D341Med (cell line): ENCODE results near the gene RASAL3.

Source experiments
- DNase-seq: peaks from one replicate; pipeline ENCODE4 v3.0.0; 2012; ENCODE audit warnings: low spot score

RASAL3 gene

DNA sequence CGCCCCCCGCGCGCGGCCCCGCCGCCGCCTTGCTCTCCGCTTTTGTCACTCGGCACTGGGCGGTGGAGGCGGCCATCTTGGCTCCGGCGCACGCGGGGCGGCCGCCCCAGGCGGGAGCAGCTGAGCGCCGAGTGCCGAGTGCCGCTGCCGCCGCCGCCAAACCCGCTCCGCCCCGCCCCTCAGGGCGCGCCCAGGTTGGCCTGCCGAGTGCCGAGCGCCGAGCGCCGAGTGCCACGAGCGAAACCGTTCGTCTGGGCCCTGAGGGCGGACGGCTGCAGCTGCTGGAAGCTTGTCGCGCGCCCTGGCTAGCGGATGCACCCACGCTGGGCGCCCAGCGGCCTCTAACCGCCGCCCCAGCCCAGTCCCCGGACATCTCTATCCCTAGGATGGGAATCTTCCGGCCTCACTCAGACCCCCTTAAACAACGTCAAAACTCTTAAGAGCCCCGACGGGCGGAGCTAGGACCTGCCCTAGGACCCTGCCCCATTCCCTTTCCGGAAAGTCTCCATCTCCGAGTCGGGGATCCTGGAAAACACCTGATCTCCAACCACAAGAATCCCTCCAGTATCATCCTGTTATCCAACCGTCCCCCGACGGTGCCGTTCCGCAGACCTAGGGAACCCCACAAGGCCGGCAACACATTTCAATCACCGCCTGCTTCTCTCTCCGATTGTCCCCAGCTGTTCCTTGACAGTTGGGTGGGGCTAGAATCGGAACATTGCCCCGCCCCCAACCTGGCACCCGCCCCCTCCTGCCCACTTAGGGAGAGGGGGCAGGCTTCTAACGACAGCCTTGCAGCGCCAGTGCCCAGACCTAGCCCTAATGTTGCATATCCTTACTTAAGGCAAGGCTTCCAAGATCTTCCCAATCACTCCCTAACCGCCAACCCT, 31.5 kb downstream of the RASAL3 start:
- peak; percentile 99 for DNase-seq

DNA sequence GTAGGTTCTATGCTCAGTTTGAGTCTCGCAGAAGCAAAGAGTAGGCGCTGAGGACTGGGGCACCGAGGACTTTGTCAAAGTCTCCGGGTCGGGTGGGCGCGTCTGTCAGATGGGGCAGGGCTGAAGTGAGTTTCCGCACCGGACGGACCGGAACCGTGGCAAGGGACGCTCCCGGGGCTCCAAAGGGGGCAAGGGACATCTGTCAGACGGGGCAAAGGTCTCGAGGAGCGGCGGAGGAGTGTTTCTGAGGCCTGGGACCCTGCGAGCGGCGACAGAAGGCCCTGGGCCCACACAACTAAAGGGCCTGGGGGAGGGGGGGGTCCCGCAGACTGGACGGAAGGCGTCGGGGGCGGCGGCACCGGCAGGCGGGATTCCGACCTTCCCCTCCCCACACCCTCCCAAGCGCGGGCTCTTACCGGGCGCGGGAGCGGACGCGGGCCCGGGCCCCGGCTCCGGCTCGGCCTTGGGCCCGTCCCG, 32.3 kb downstream of the RASAL3 start:
- DNase-seq, result peak; percentile 56

GRCh38 chr19:15431396-15432017, 32.8 kb downstream of the RASAL3 start:
- no peak for DNase-seq

- DNase-seq, result no peak
Observed at GRCh38 chr19:15430526-15431120, 33.7 kb downstream of the RASAL3 start.

- DNase-seq, result no peak
Observed at GRCh38 chr19:15429825-15430467, 34.4 kb downstream of the RASAL3 start.

- DNase-seq, result no peak
Observed at GRCh38 chr19:15428956-15429824, 35.2 kb downstream of the RASAL3 start.

GRCh38 chr19:15427991-15428471, 36.3 kb downstream of the RASAL3 start:
- DNase-seq, result no peak

DNA sequence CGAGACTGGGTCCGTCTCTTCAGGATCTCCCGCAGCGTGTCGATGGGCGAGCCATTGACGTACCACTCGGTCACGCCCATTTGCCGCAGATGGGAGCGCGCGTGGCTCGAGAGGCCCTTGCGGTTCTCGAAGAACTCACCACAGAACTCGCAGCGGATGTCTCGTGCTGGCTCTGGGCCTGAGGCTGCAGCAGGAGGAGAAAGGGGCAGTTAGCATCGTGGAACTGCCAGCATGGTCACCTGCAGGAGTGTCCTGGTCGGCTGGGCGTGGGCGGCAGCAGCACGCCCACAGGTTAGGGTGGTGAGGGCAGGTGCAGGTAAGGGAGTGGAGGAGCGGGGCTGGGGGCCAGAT, 37.0 kb downstream of the RASAL3 start:
- no peak for DNase-seq

- DNase-seq, result no peak
Observed at GRCh38 chr19:15426485-15427349, 37.6 kb downstream of the RASAL3 start.

DNA sequence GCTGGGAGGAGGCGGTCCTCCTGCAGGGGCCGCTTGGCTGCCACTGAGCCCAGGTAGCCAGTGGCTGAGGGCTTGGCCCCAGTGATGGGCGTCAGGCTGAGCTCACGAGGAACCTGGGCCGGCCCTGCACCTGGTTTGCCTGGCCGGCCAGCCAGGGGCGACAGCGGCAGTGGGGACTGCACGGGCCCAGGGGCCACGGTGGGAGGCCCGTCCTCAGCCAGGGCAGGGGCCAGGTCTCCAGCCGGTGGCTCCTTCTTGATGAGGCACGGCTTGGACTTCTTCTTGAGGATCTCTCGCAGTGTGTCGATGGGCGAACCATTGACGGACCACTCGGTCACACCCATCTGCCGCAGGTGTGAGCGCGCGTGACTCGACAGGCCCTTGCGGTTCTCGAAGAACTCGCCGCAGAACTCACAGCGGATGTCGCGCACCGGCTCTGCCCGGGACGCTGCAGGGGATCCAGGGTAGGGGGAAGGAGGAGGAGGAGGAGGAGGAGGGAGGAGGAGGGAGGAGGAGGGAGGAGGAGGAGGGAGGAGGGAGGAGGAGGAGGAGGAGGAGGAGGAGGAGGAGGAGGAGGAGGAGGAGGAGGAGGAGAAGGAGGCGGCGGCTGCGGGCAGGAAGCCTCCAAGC, 38.9 kb downstream of the RASAL3 start:
- DNase-seq, result no peak

DNA sequence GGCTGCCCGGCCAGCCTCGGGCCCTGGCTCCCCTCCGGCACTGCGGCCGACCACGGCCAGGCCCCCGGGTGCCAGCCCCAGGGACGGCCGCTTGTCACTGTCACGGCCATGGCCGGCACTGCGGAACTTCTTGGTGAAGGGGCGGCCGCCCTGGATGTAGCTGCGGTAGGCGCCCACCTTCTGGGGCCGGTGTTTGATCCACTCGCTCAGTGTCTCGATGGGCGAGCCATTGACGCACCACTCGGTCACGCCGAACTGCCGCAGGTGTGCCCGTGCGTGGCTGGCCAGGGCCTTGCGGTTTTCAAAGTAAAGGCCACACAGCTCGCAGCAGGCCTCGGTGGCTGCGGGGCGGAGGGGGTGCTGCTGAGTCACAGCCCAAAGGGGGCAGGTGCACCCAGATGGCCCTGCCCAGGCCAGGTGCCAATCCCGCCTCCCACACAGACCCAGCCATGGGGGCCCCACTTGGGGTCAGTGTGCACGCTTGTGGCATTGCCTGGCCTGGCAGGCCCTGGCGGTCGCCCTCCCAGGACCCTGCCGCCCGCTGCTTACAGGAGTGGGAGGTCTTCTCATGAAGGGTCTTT, 39.6 kb downstream of the RASAL3 start:
- DNase-seq, result no peak

- no peak for DNase-seq
Observed at GRCh38 chr19:15424121-15424520, 40.2 kb downstream of the RASAL3 start.

DNA sequence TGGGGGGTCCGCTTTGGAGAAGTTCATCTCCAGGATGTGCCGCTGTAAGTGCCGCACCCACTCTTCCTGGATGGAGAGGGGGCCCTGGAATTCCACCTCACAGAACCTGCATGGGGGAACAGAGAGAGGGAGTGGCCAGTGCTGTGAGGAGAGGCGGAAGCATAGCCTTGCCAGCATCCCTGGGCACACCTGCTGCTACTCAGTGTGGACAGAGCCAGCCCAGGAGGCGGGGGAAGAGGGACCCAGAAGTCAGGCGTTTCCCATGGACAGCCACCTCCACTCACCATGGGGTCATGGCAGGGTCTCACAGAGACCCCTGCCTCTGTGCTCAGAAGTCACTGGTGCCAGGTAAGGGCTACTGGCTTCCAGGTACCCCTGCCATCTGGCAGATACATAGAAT, 41.2 kb downstream of the RASAL3 start:
- DNase-seq, result no peak

DNA sequence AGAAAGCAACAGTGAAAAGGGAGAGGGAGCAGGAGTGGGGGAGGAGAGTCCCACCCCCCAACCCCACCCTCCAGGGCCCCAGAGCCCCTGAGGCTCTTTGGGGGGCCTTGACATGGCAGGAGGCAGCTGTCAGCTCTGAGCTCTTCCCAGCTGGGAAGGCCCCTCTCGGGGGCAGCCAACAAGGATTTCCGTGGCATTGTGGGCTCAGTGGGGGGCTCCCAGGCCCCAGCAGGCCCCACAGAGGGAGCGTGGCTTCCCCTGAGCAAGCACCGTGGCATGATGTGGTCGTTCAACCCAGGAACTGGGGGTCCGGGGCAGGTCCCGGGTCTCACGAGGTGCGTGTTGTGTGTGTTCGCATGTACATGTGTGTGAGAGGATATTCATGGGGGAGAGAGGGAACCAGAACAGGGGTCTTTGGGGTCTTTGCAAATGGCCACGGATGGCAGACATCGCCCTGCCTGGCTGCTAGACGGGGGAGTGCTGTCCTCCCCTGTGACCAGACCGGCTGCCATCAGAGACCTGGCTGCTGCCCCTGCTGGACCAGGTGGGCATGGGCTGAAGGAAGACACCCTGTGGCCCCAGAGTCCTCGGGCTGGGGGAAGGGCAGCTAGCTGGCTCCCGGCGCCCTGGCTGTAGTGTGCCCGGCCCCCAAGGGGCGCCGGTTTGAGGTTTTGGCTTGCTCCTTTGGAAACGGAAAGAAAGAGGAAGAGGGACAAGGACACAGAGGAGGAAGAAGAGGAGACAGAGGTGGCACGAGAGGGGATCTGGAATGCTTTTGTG, 41.9 kb downstream of the RASAL3 start:
- no peak for DNase-seq

GRCh38 chr19:15421721-15422260, 42.6 kb downstream of the RASAL3 start:
- DNase-seq, result peak; percentile 82

GRCh38 chr19:15421136-15421695, 43.1 kb downstream of the RASAL3 start:
- no peak for DNase-seq

GRCh38 chr19:15419413-15420025, 44.8 kb downstream of the RASAL3 start:
- DNase-seq, result no peak
